Omental fat pad (tissue), 4 donors: ENCODE results near the gene FNIP2. TPM values are rescaled to one million over a fixed set of nuclear protein-coding genes. Genes with fewer than 3 reads are reported as not detected.
"Not testable (repeated sequence)": the region's sequence is repeated elsewhere in the genome, so short reads cannot be mapped to it uniquely, and the experiment has no call there.

Source experiments
- ATAC-seq: fragments of 150-250 bp; one replicate; pipeline ENCODE4 v1.9.1; 2016; ENCODE audit warnings: mild to moderate bottlenecking, moderate library complexity; ENCODE audit not compliant: low FRiP score
- DNase-seq: peaks from one replicate; pipeline ENCODE4 v3.0.0-alpha.2; 2019; ENCODE audit warnings: low spot score
- total RNA-seq, 4 donors: library from RNA; depleted of rRNA; stranded (reverse); fragments of >200 nt; gene quantifications; one replicate each; pipeline ENCODE4 v1.1.0, GENCODE V29; 2016
- TF ChIP-seq, protein P1 (sequence below), 3 donors: fragments of 450-650 bp; IDR thresholded peaks; one replicate each; pipeline ENCODE4 v1.5.1; 2016 to 2017; ENCODE audit warnings: antibody characterized with exemption in 3 of 3, mild to moderate bottlenecking in 3 of 3, moderate library complexity in 2 of 3

The FNIP2 gene
- total RNA-seq, 4 donors from 2014 or later, result 56.4 to 125 (median 73.4) TPM

DNA sequence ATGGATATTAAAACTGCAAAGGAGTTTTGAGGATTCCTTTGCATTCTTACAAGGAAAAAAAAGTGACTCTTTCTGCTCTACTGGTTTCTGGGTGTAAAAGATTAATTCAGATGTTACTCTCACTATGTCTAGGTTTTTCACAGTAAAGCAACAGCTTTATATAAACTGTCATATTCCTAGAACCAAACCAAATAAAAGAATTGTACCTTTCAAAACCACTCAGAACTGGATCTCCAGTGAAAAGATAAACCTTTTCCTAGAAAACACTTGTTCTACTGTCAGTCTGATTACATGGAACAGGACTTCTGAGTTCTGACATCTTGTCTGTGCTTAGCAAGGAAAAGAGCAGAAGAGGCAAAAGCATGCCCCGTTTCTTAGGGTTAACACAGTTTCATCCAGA lies 40.6 kb upstream of the FNIP2 start:
- TF ChIP-seq, protein P1, sequence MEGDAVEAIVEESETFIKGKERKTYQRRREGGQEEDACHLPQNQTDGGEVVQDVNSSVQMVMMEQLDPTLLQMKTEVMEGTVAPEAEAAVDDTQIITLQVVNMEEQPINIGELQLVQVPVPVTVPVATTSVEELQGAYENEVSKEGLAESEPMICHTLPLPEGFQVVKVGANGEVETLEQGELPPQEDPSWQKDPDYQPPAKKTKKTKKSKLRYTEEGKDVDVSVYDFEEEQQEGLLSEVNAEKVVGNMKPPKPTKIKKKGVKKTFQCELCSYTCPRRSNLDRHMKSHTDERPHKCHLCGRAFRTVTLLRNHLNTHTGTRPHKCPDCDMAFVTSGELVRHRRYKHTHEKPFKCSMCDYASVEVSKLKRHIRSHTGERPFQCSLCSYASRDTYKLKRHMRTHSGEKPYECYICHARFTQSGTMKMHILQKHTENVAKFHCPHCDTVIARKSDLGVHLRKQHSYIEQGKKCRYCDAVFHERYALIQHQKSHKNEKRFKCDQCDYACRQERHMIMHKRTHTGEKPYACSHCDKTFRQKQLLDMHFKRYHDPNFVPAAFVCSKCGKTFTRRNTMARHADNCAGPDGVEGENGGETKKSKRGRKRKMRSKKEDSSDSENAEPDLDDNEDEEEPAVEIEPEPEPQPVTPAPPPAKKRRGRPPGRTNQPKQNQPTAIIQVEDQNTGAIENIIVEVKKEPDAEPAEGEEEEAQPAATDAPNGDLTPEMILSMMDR (IDR thresholded peaks at IDR 0.05), result no peak
- DNase-seq (no peak), ATAC-seq (no peak)

DNA sequence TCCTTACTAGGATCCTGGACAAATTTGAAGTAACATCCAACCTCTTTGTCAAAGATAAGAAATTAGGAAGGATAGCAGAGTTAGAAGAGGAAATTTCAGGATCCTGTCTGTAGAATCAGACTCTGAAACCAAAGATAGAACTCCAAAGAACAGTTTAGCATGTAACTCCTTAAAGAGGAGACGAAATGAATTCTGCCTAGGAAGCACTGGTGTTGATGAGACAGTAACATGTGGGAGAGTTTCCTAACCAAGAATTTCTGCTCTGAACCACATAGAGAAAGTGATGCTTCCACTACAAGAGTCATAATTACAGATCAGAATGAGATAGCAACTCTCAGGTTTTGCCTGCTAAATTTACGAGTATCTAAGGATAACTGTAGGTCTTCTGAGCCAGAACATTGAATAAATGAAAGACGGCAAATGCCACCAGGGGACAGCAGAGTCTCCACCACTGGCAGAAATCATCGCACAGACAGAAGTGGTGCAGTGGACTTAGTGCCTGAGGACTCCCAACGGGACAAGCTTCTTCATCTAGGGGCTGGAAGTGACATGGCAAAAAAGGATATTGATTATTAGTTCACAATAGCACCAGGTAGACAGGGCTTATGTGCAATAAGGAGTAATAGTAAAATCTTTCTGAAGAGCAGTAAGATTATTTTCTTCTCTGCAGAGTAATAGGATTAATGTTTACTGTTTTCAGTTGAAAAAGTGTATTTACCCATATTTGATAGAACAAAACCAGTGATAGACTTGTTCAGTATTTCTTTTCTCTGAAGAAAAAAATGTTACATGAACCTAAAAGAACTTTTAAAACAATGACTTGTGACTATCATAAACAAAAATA lies 38.9 kb upstream of the FNIP2 start:
- ATAC-seq, result peak; percentile 73
- TF ChIP-seq, protein P1 (IDR thresholded peaks at IDR 0.05), result peak in 1 of 3 donors; percentile 78
- DNase-seq, result peak; percentile 28

DNA sequence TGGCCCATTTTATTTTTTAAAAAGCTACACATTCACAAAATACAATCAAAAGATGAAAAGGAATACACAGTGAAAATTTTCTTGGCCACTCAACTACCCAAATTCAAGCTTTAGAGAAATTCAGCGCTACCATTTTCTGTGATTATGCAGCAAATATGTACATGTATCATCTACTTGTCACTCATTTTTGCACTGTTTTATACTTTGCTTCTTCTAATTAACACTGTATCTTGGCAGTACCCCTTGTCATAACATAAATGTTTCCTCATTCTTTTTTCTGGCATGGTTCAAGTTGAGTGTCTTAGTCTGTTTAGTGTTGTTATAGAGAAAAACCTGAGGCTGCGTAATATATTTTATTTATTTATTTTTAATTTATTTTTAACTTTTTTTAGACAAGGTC lies 30.0 kb upstream of the FNIP2 start:
- TF ChIP-seq, protein P1 (IDR thresholded peaks at IDR 0.05), result no peak
- no peak for ATAC-seq
- no peak for DNase-seq

DNA sequence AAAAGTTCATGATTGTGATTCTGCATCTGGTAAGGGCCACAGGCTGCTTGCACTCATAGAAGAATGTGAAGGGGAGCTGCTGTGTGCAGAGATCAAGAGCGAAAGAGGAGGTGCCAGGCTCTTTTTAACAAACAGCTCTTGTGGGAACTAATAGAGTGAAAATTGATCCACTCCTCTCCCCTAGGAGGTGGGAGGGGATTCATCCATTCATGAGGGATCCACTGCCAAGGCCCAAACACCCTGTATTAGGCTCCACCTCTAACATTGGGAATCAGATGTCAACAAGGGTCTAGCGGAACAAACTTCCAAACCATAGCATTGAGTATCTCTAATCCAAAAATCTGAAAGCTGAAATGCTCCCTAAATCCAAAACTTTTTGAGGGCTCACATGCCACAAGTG lies 29.2 kb upstream of the FNIP2 start:
- ATAC-seq (no peak), DNase-seq (no peak)
- TF ChIP-seq, protein P1 (IDR thresholded peaks at IDR 0.05), result no peak

DNA sequence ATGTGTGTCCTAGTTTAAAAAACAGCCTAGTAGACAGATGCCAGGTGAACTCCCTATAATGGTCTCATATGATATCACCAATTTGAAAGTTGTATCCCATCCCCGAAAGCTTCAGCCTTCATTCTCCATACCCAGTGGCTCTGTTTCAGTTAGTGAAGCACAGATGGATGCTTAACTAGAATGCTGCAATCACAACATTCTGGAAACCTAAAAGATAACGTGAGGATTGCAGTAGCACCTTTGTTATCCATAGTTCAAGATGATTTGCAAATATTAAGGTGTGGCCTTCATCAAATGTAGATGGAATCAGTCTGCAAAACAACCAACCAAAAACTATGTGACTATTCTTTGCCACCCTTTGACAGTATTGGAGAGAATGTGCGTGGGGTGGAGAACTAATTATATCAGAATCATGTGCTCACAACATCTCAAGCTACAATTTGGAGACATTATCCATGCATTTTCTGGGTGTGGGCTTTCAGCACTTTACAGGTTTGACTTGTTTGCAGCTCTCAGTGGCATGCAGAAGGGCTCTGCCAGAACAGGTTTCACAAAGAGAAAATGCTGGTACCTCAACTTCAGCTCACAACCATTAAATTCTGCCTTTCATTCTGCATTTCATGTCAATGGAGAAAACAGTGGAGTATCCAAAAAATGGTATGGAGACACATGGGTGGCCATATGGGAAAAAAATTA lies 27.4 kb upstream of the FNIP2 start:
- TF ChIP-seq, protein P1 (IDR thresholded peaks at IDR 0.05), result no peak

DNA sequence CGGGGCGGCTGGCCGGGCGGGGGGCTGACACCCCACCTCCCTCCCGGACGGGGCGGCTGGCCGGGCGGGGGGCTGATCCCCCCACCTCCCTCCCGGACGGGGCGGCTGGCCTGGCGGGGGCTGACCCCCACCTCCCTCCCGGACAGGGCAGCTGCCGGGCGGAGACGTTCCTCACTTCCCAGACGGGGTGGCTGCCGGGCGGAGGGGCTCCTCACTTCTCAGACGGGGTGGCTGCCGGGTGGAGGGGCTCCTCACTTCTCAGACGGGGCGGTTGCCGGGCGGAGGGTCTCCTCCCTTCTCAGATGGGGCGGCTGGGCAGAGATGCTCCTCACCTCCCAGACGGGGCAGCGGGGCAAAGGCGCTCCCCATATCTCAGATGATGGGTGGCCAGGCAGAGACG lies 22.3 kb upstream of the FNIP2 start:
- not testable (repeated sequence) for ATAC-seq, DNase-seq

More for the DNA sequence above, 27.4 kb upstream of the FNIP2 start:
- ATAC-seq (no peak), DNase-seq (no peak)

DNA sequence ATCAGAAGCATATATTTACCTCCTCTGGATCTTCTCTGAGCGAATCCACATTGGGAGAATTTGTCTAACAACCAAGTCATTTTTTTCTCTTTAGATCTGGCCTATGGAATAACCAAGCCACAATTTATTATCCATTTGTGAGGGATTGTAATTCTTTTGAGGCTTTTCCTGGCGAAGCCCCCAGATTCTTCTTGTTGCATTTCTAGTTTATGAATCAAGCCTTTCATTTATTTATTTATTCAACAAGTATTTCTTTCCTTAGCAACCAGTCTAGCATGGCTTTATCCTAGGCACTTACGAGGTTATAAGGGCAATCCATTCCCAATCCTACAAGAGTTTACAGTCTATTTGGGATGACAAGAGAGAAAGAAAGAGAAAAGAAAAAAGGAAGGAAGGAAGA lies 18.4 kb upstream of the FNIP2 start:
- TF ChIP-seq, protein P1 (IDR thresholded peaks at IDR 0.05), result no peak
- ATAC-seq (no peak), DNase-seq (no peak)
